H7 (cell line): ENCODE results near the gene DNAAF8. TPM values are rescaled to one million over a fixed set of nuclear protein-coding genes. Genes with fewer than 3 reads are reported as not detected.
"Not testable (repeated sequence)": the region's sequence is repeated elsewhere in the genome, so short reads cannot be mapped to it uniquely, and the experiment has no call there.

Experiments
- DNase-seq: peaks from one replicate; pipeline ENCODE4 v3.0.0; 2012
- H3K27me3 ChIP-seq: 2 replicates; pipeline ENCODE4 v1.6.0; 2011; ENCODE audit warnings: mild to moderate bottlenecking, low read length; ENCODE audit not compliant: control insufficient read depth, insufficient read depth
- H3K36me3 ChIP-seq: replicated peaks from 2 replicates; pipeline ENCODE4 v1.5.1; 2011; ENCODE audit warnings: low read length; ENCODE audit not compliant: control insufficient read depth, insufficient read depth
- H3K4me3 ChIP-seq: 2 replicates; pipeline ENCODE4 v1.5.1; 2011; ENCODE audit warnings: low read depth, mild to moderate bottlenecking, control low read depth, low read length, moderate library complexity; ENCODE audit not compliant: insufficient read depth
- total RNA-seq: library from RNA; depleted of rRNA; stranded (reverse); fragments of >200 nt; shearing (Covaris generic); gene quantifications from 2 replicates; pipeline ENCODE4 v1.2.3, GENCODE V29; 2014

Gene DNAAF8
- total RNA-seq, 1 experiment from 2014 or later = 1.1 TPM

DNA sequence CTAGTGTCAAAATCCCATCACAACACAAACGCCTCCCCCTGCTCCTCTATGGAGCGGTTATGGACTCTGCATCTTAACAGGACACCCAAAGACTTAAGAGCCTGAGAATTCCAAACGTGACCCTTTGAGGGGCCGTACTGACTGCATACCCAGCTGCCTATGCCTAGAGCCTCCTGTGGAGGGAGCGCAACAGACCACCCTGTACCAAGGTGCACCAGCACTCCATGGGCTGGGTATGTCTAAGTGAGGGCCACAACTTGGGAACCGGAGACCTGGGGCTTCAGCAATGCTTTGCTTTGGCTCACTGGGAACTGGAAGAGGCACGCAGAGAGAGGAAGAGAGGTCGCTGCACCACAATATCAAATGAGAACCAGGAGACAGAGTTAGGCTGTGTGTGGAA, 5.7 kb upstream of the DNAAF8 start:
- DNase-seq = no peak
- Histone ChIP-seq H3K4me3 (no peak overlapping the region), H3K36me3 (peaks cover 27% of the 10 kb centered on the region), H3K27me3 (no peaks in the 10 kb centered on the region)

- no peaks in the 10 kb centered on the region for H3K27me3 ChIP-seq
- H3K36me3 ChIP-seq = peaks cover 25% of the 10 kb centered on the region
- no peak for DNase-seq
- H3K4me3 ChIP-seq = no peak overlapping the region
Observed at GRCh38 chr16:4729876-4730275, 4.5 kb upstream of the DNAAF8 start.

- DNase-seq = no peak
- H3K36me3 ChIP-seq = peaks cover 9% of the 10 kb centered on the region
- no peaks in the 10 kb centered on the region for H3K27me3 ChIP-seq
- H3K4me3 ChIP-seq = peak overlapping the region; percentile 93
Observed at GRCh38 chr16:4733211-4733742, 1.1 kb upstream of the DNAAF8 start.

GRCh38 chr16:4733747-4734062, 632 bp upstream of the DNAAF8 start:
- peaks cover 6% of the 10 kb centered on the region for H3K36me3 ChIP-seq
- H3K4me3 ChIP-seq = peak overlapping the region; percentile 93
- no peak for DNase-seq
- no peaks in the 10 kb centered on the region for H3K27me3 ChIP-seq

GRCh38 chr16:4734730-4735535, 596 bp downstream of the DNAAF8 start:
- DNase-seq = peak; percentile 98

GRCh38 chr16:4736546-4736945, 2.2 kb downstream of the DNAAF8 start:
- Histone ChIP-seq H3K4me3 (no peak overlapping the region), H3K27me3 (no peaks in the 10 kb centered on the region), H3K36me3 (no peaks in the 10 kb centered on the region)
- no peak for DNase-seq

More at GRCh38 chr16:4734730-4735535, 596 bp downstream of the DNAAF8 start:
- no peaks in the 10 kb centered on the region for H3K27me3 ChIP-seq
- H3K4me3 ChIP-seq = peak overlapping the region; percentile 93
- H3K36me3 ChIP-seq = peaks cover 3% of the 10 kb centered on the region

GRCh38 chr16:4737545-4737944, 3.2 kb downstream of the DNAAF8 start:
- H3K27me3 ChIP-seq = no peaks in the 10 kb centered on the region
- H3K4me3 ChIP-seq = no peak overlapping the region
- no peaks in the 10 kb centered on the region for H3K36me3 ChIP-seq
- no peak for DNase-seq

DNA sequence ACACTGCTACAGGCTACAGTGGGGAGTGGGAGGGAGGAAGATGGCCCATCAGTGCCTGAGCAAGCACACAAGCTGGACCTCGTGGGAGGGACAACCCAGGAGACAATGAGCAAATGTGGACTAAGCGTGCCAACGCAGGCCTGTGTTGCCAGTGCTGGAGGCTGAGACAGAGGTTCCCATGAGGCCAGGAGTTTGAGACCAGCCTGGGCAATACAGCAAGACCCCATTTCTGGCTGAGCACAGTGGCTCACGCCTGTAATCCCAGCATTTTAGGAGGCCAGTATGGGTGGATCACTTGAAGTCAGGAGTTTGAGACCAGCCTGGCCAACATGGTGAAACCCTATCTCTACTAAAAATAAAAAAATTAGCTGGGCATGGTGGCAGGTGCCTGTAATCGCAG, 4.0 kb downstream of the DNAAF8 start:
- H3K36me3 ChIP-seq, H3K27me3 ChIP-seq, DNase-seq, H3K4me3 ChIP-seq: not testable (repeated sequence)

DNA sequence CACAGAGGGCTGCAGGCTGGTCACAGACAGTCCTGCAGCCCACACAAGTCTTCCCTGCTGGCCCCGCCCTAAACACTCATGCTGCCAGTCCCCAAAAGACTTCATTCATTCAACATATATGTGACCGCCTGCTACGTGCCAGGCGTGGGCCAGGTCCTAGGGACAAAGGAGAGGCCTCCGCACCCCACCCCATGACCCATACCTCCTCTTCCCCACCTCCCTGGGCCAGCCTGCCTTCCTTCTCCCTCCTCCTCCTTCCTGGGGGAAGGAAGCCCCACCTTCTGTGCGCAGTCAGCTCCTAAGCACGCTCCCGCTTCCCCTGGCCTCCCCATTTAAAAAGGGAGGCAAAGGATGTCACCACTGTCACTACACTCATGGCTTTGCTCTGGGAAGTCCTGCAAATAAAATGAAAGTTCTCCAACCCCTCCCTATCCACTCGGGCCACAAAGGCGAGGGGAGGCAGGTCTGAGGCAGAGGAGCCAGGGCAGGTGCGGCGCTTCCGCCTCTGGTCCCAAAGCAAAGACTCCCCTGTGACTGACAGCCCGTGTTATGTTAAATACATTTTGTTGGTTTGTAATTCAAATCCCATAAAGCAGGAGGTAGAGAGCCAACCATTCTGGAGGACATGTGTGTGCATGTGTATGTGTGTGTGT, 9.0 kb downstream of the DNAAF8 start:
- peak overlapping the region; percentile 5; the same call in 1 of the 2 replicates for H3K4me3 ChIP-seq
- peak; percentile 66 for DNase-seq
- H3K36me3 ChIP-seq = no peaks in the 10 kb centered on the region
- no peaks in the 10 kb centered on the region for H3K27me3 ChIP-seq

DNA sequence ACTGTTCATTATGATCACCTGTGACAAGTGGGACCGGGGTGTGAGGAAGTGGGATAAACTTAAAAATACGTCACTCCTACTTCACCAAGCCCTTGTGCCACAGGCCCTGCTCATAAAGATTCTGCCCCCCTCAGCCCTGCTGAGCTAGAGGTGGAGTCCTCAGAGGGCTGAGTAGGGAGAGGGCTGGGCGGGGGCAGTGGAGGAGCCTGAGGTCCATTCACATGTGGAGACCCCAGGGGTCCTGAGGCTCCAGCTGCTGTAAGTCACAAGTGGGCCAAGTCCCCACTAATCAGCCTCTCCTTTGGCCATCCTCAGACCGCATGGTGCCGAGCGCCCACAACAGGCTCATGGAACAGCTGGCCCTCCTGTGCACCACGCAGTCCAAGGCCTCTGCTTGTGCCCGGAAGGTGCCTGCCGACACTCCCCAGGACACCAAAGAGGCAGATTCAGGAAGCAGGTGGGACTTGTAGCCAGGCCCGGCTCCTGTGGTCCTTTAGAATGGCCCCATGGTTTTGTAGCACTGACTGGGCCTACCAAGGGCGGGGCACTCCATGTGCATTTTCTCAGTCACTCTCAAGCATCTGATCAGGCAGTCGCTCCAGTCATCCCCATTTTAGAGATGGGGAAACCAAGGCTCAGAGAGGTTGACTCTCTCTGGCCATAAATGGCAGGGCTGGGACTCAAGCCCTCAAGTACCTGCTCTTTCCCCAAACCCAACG, 10.4 kb downstream of the DNAAF8 start:
- Histone ChIP-seq H3K4me3 (no peak overlapping the region), H3K27me3 (no peaks in the 10 kb centered on the region), H3K36me3 (no peaks in the 10 kb centered on the region)
- peak; percentile 70 for DNase-seq

DNA sequence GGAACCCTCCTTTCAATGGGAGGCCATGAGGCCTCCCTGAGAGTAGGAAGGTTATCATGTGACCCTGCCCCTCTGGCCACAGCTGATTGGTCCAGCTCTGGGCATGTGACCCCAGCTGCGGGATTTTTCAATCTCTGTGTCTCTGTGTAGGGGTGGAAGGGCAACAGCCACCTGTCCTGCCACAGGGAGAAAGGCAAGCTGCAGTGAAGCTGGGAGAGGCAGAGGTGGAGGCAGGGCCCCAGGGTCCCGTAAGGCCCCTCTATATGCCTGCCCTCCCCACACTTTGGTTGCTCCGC, 10.9 kb downstream of the DNAAF8 start:
- Histone ChIP-seq H3K36me3 (no peaks in the 10 kb centered on the region), H3K4me3 (no peak overlapping the region), H3K27me3 (no peaks in the 10 kb centered on the region)
- DNase-seq = peak; percentile 78

DNA sequence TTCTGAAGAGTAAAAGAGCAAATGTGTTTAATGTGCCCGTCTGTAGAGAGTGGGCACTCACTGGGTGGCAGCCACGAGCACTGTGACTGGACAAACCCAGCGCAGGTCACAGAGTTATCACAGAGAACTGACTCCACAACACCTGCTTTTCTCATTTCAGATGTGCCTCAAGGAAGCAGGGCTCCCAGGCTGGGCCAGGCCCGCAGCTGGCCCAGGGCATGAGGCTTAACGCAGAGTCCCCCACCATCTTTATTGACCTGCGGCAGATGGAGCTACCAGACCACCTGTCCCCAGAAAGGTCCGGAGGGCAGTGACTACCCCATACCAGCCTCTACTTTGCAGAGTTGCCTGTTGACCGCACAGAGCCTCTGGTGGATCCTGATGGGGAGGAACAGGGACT, 11.9 kb downstream of the DNAAF8 start:
- peaks cover 3% of the 10 kb centered on the region for H3K36me3 ChIP-seq
- H3K27me3 ChIP-seq = no peaks in the 10 kb centered on the region
- DNase-seq = no peak
- no peak overlapping the region for H3K4me3 ChIP-seq

GRCh38 chr16:4746991-4747574, 12.7 kb downstream of the DNAAF8 start:
- DNase-seq = peak; percentile 66
- H3K36me3 ChIP-seq = peaks cover 7% of the 10 kb centered on the region
- H3K4me3 ChIP-seq = no peak overlapping the region
- no peaks in the 10 kb centered on the region for H3K27me3 ChIP-seq

- no peak for DNase-seq
- no peaks in the 10 kb centered on the region for H3K27me3 ChIP-seq
- no peak overlapping the region for H3K4me3 ChIP-seq
- peaks cover 10% of the 10 kb centered on the region for H3K36me3 ChIP-seq
Observed at GRCh38 chr16:4747906-4748681, 13.8 kb downstream of the DNAAF8 start.
